AG20443 (cell line): Measurements from ENCODE around the gene BCAS1.

Source experiments
- DNase-seq: peaks from one replicate; pipeline ENCODE4 v3.0.0; 2012; ENCODE audit warnings: low spot score, mixed read lengths

BCAS1 gene

DNA sequence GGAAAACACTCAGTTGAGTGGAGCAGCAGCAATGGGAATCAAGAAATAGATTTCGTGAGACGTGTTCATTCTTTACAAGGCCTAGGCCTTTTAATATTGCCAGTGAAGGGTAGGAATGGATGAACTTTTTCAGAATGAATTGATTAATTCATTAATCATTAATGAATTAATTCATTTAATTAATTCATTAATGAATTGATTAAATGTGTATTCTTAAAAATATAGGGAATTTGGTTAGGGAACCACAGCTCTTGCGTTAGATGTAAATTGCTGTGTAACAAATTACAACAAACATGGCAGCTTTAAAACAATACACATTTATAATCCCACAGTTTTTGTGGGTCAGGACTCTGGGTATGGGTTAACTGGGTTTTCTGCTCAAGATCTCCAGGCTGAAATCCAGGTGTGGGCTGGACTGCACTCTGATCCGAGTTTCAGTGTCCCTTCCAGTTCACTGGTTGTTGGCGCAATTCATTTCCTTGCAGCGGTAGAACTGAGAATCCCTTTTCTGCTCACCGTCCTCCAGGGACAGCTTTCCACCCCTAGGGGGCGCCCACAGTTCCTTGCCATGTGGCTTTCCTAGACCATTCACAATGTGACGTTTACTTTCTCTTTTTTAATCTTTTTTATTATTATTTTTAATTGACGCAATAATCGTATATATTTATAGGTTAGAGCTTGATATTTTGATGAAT is 32.8 kb upstream of the BCAS1 start:
- peak; percentile 70 for DNase-seq

DNA sequence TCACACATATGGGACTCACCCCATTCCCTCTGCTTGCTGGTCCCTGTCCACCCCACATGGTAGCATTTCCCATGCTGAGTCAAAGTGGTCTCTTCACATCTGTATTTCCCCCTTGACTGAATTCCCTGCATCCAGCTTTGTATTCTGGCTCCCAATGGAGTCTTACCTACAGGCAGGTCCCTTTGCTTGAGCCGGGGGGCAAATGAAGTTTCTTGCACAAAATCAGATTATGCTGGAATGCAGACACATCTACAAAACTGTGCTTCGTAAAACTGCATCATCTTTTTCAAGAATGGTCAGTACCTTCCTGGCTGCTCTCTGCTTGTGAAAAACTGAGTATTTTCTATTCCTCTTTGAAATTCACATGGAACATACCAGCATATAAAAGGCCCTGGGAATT is 32.1 kb upstream of the BCAS1 start:
- DNase-seq, result no peak

GRCh38 chr20:54100563-54100962 is 30.2 kb upstream of the BCAS1 start:
- no peak for DNase-seq

DNA sequence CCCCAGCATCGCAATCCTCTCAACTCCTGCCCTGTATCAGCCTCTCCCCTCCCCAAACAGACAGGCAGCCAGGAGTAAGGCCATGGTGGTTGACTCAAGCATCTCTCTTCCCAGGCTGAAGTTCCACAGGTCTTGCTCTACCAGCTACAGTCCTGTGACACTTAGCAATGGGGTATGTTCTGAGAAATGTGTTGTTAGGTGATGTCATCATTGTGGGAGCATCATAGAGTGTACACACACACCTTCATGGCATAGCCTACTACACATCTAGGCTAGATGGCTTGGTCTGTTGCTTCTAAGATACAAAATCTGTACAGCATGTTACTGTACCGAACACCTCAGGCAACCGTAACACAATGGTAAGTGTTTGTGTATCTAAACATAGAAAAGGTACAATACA is 29.5 kb upstream of the BCAS1 start:
- DNase-seq, result no peak

DNA sequence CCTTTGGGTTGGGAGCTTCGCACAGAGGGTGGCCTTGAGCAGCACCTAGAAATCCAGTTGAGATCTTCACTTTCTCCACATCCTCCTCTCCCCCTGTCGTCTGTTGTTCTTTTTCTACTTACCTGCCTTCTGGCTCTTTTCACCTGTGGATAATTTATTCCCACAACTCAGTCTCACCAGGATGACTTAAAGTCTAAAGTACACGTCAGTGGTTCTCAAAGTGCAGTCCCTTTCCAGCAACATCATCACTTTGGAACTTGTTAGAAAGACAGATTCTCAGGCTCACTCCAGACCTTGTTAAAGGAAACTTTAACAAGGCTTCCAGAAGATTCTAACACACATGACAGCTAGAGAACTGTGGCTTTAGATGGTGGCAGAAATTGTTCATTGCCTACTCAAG is 27.7 kb upstream of the BCAS1 start:
- DNase-seq, result no peak

DNA sequence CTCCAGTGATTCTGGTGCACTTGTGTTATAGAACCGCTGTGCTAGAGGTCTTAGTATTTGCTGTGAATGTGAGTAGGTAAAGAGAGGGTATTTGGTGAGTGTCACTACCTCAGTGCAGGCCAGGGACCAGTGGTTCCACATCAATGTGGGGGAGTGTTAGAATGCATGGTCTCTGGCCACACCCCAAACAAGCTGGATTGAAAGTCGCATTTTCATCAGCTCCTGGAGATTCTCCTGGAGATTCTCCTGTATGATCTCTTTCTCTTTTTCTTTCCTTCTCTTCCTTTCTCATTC is 26.8 kb upstream of the BCAS1 start:
- DNase-seq, result no peak

DNA sequence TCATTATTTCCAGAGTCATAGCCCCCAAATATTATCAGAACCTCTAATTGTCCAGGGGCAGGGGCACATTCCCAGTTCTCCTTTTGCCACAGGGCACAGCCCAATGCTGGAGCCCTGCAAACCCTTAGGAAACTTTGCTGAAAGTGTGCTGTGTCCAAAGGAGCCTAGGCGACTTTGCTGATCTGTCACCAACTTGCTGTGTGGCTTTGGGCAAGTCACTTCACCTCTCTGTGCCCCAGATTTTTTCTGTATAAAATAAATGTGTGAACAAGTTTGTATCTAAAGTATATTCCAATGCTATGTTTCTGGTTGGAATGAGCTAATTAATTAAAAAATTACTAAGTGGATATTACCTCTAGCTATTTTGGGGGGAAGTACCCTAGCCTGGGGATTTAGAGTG is 25.4 kb upstream of the BCAS1 start:
- DNase-seq, result no peak

DNA sequence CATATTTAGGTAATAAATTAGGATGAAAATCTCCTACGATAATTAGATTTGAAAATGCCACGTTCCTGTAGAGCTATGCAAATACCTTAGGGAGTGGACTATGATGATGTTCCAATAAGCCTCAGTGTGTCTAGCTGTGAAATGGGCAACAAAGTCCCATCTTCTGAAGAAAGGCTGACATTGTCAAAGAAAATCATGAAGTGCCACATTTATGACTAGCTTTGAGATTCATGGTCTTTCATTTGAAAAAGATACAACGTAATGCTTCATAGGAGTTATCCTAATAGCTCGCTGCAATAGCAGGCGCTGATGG is 23.8 kb upstream of the BCAS1 start:
- no peak for DNase-seq

DNA sequence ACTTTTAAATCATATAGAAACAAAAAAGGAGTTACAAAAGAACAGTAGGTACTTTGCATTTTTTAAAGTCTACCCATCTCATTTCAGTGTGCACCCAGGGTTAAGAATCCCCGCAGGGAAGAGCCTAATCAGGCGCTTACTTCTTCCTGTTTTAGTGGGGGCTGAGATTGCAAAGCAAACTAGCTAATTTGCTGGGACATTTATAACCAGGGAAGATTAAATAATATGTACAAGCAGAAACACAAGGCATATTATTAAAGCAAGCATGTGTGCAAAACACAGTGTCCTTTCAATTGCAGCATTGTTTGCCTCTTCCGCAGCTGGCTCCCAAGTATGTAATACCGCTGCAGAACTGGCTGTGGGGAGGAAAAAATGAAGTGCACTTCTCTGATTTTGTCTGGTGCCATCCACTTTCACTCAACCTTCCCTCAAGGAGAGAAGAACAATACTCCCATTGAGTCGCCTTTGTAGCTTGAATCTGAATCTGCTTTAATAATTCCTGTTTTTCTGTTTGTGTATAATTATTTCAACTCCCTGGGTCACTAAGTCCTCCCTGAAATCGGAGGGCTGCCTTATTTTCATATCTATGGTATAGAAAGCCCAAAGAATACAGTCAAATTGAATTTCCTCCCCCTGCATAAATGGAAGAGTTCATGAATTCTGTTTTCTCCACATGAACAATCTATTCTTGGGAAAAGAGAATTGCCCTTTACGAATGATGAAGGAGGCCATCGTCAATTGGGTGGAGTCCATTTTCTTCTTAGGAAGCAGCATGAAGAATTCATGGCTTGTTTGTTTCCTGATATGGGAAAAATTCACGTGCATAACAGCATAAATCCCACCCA is 23.3 kb upstream of the BCAS1 start:
- no peak for DNase-seq

- no peak for DNase-seq
Measured at GRCh38 chr20:54092021-54092420, 21.6 kb upstream of the BCAS1 start.

- DNase-seq, result no peak
Measured at GRCh38 chr20:54091120-54091480, 20.7 kb upstream of the BCAS1 start.

- no peak for DNase-seq
Measured at GRCh38 chr20:54090230-54091119, 20.1 kb upstream of the BCAS1 start.

DNA sequence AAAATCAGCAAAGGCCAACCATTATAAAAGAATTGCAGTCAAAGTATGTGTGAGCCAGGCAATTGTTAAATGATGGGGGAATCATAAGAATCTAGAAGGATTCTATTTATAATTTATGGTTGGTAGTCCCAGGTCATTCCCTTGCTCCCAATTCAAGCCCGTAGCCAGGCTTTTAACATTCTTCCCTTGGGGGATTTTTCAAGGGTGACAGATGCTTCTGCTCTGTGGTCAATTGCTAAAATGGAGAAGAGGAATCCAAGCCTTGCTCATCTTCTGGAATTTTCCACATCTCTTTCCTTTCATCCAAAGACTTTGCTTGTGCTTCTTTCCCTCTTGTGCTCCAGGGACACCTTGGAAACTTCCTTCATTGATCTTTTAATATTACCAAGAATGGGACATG is 18.0 kb upstream of the BCAS1 start:
- DNase-seq, result peak; percentile 28

DNA sequence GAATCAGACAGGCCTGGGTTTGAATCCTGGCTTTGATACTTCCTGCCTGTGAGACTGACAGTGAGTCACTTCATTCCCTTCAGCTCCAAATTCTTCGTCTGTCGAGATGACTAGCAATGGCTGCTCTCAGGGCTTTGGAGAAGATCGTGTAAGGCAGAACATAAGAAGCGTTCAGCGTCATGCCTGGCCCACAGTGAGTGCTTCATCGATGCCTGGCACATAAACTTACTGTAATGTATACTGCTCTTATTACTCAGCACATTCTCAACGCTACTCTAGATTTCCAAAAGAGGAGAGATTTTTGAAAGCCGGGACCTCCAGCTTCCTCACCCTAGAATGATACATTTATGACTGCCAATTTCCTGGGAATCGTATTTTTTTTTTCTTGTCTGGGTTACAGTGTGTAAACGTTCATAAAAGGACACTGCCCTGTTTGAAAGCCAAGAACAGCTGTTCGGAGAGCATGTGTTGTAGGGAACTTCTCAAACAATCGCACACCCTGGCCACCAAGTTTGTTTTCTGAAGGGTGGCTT is 16.2 kb upstream of the BCAS1 start:
- DNase-seq, result peak; percentile 76

DNA sequence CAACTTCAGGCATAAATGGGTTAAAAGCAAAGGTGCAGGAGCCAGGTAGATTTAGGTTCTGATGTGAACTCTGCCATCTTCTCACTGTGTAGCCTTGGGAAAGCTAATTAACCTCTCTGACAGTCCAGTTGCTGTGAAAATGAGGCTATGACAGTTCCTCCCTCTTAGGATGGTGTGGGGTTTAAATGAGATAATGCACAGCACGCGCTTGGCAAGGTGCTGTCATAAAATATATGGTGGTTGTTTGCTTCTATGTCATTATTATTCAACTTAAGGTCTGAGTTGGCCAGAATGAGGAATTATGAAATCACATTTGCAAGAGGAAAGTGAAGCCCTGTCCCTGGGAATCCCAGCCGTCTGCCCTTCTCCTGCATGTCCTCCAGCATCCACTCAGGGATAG is 15.5 kb upstream of the BCAS1 start:
- DNase-seq, result peak; percentile 39

DNA sequence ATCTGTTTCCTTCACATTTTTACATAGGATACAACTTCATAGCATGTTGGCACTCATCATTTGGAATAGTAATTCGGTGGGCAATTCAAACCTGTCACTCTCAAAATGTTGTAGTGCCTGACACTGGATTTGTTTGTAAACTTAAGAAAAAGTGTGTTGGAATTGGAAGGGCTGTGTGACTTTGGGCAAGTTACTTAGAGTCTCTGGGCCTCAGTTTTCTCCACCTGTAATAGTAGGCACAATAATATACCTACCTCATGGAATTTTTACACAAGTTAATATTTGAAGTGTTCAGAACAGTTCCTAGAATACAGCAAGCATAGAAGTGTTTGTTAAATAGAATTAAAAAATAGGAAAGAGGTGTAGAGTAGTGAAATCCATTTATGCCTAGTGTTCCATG is 15.0 kb upstream of the BCAS1 start:
- no peak for DNase-seq

DNA sequence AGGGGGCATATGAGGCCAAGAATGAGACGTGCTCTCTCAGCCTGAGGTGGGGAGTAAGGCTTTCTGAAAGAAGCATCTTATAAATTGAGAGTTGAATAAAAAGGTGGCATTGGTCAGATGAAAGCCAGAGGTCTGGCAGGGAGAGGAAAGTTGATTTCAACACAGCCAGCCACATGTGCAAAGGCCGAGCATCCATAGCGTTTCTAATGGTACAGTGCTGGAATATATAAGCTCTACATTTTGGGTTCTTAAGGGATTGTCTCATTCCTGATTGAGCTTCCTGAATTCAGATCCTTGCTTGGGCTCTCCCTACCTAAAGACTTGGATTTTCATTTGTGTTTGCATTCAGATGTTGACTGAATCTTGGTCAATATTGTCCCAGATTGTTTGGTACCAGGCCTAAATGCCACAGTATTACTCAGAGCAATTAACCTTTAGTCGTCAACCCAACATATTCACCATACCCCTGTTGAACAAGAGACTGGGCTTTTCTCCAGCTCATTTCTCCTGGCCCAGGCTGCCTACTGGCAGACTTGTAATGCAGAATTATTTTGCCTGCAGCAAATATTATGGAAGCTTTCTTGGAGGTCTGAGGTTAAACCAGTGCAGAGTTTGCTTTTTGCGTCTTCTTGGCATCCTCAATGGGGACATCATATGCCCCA is 14.5 kb upstream of the BCAS1 start:
- peak; percentile 39 for DNase-seq

GRCh38 chr20:54084193-54084592 is 13.8 kb upstream of the BCAS1 start:
- DNase-seq, result no peak

DNA sequence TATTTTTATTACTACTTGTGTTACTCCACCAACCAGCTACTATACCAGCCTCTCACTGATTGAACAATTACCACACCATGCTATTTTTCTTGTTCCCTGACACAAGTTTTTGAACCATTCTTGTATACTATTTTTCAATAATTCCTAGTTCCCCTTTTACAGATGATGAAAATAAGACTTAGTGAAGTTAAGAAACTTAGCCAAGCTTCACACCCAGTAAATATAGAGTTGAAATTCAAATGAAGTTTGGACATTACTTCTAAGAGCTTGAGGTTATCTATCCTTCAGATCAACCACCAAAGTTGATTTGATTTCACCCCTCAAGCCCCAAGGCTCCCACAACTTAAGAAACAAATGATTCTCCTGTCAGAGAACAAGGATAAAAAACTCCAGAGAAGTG is 13.1 kb upstream of the BCAS1 start:
- no peak for DNase-seq

- DNase-seq, result no peak
Measured at GRCh38 chr20:54082100-54082499, 11.7 kb upstream of the BCAS1 start.

- DNase-seq, result no peak
Measured at GRCh38 chr20:54079652-54080051, 9.3 kb upstream of the BCAS1 start.

DNA sequence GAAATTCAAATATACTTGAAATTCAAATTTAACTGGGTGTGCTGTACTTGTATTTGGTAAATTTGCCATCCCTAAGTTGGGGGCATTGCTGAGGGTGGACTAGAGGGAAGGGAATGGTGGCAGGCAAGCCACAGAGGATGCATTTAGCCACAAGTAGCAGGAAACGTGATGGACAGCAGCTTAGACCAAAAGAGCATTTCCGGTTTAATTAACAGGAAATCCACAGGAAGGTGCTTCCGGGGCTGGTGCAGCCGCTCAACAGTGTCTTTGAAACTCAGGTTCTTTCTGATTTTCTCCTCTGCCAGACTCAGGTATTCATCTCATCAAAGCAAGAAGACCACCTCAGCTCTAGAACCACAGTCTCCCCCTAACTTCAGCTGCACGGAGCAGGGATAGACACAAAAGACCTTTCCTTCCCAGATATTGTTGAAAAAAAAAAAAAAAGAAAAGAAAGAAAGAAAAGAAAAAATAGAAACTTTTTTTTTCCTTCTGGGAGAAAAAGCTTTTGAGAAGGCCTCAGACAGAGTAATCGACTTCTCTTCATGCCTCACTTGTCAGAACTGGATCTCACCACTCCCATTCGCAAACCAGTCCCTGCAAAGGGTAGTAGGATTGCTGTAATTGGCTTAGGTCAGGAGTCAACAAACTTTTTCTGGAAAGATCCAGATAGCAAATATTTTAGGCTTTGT is 8.0 kb upstream of the BCAS1 start:
- DNase-seq, result no peak
